Sigmoid colon (tissue), 4 donors: ENCODE data around the gene DGLUCY.

ENCODE experiments used
- CTCF ChIP-seq, 4 experiments: fragments of 450-650 bp in 3 of 4; fragments of 200-600 bp in 1 of 4; IDR thresholded peaks; one replicate each; pipeline ENCODE4 v1.5.1; 2016 to 2019; ENCODE audit warnings: antibody characterized with exemption in 4 of 4, mild to moderate bottlenecking in 3 of 4, moderate library complexity in 2 of 4
- EP300 ChIP-seq, 4 donors: sonication (generic); formaldehyde crosslinking; IDR thresholded peaks; one replicate each; pipeline ENCODE4 v1.6.1; 2017; ENCODE audit warnings: antibody characterized with exemption in 4 of 4
- POLR2A ChIP-seq, 2 donors: fragments of 450-650 bp; IDR thresholded peaks; one replicate each; pipeline ENCODE4 v1.6.1; 2016; ENCODE audit warnings: antibody characterized with exemption in 2 of 2, mild to moderate bottlenecking in 2 of 2, moderate library complexity in 2 of 2
- POLR2AphosphoS5 ChIP-seq, 4 donors: sonication (generic); formaldehyde crosslinking; IDR thresholded peaks; one replicate each; pipeline ENCODE4 v1.6.1; 2017; ENCODE audit warnings: antibody characterized with exemption in 4 of 4

- TF ChIP-seq CTCF (IDR thresholded peaks at IDR 0.05) (no peak), POLR2A (IDR thresholded peaks at IDR 0.05) (no peak), POLR2AphosphoS5 (IDR thresholded peaks at IDR 0.05) (no peak), EP300 (IDR thresholded peaks at IDR 0.05) (no peak)
Observed at GRCh38 chr14:91238085-91238484, 124.2 kb downstream of the DGLUCY start.
